Subcutaneous preadipocyte (primary cell): ENCODE results near the gene HCLS1. TPM values are rescaled to one million over a fixed set of nuclear protein-coding genes. Genes with fewer than 3 reads are reported as not detected.

Experiments
- small RNA-seq: library from RNA; depleted of rRNA; stranded (forward); fragments of <200 nt; gene quantifications from one replicate; pipeline ENCODE3, GENCODE V24; 2012
- total RNA-seq: library from RNA; depleted of rRNA; stranded (reverse); fragments of >200 nt; gene quantifications from 2 replicates; pipeline ENCODE4 v1.2.3, GENCODE V29; 2012

The HCLS1 gene
- total RNA-seq, result 1.8 and 2.9 TPM in 2 replicates

GRCh38 chr3:121660356-121661171 lies at the start of gene HCLS1:
HCLS1 (minus strand) TSS chr3:121660903; CDS start chr3:121658347, 2,556 bp downstream.

GRCh38 chr3:121592856-121593702 lies 67.6 kb downstream of the HCLS1 start, which contains the start of gene FBXO40:
FBXO40 (plus strand) TSS chr3:121593379; CDS start chr3:121620576, 27,197 bp downstream.

Small RNA genes lying within 50 kb of the gene (small RNA-seq; reads per million reads assigned to genes)
- not detected for gene RNU4-62P

Other genes with a start within 250 kb of the HCLS1 start
- gene POLQ, start 114.9 kb downstream of the HCLS1 start, total RNA-seq, result 4.4 and 12.7 TPM in 2 replicates
- not detected in 2 replicates for gene ARGFX, start 93.0 kb downstream of the HCLS1 start, total RNA-seq
- gene FBXO40, start 67.5 kb downstream of the HCLS1 start, total RNA-seq, result not detected in 2 replicates
- 29.9 and 38.9 TPM in 2 replicates for gene GOLGB1, start 88.8 kb upstream of the HCLS1 start, total RNA-seq
- gene IQCB1, start 174.2 kb upstream of the HCLS1 start, total RNA-seq, result 9.2 and 14.5 TPM in 2 replicates
- gene EAF2, start 174.3 kb upstream of the HCLS1 start, total RNA-seq, result 0.37 and 1.8 TPM in 2 replicates
- under 0.01 TPM in 1 of 2 replicates, not detected in the other for gene SLC15A2, start 233.5 kb upstream of the HCLS1 start, total RNA-seq